SK-N-SH treated with all-trans-retinoic acid at 6 μM for 48 hours (cell line): ENCODE results near the gene BMS1.

Experiments used
- ATAC-seq: fragments of 200-7000 bp; cut with Tn5 transposase; 3 replicates; pipeline ENCODE4 v1.9.1; 2020; ENCODE audit warnings: mild to moderate bottlenecking, moderate library complexity
- ARNTL ChIP-seq: fragments of 450-650 bp; formaldehyde crosslinking; IDR thresholded peaks from 2 replicates; pipeline ENCODE4 v1.5.0; 2020; ENCODE audit warnings: low read depth, mild to moderate bottlenecking, moderate library complexity, borderline replicate concordance
- CSDC2 ChIP-seq: fragments of 250-450 bp; sonication (Bioruptor Pico); IDR thresholded peaks from 2 replicates; pipeline ENCODE4 v1.5.0; 2020; ENCODE audit warnings: mild to moderate bottlenecking, moderate library complexity
- ESRRG ChIP-seq: fragments of 250-450 bp; sonication (Bioruptor Pico); IDR thresholded peaks from 2 replicates; pipeline ENCODE4 v1.6.1; 2021; ENCODE audit warnings: mild to moderate bottlenecking
- GLIS3 ChIP-seq: fragments of 250-450 bp; sonication (Bioruptor Pico); IDR thresholded peaks from 2 replicates; pipeline ENCODE4 v1.5.0; 2020; ENCODE audit warnings: mild to moderate bottlenecking, moderate library complexity
- ISL1 ChIP-seq: fragments of 250-450 bp; sonication (Bioruptor Pico); IDR thresholded peaks from 2 replicates; pipeline ENCODE4 v2.1.2; 2022; ENCODE audit warnings: mild to moderate bottlenecking, moderate library complexity
- OSR1 ChIP-seq: fragments of 250-450 bp; sonication (Bioruptor Pico); IDR thresholded peaks from 2 replicates; pipeline ENCODE4 v1.8.0; 2022; ENCODE audit warnings: moderate library complexity, mild to moderate bottlenecking, inconsistent platforms
- PPARA ChIP-seq: fragments of 250-450 bp; sonication (Bioruptor Pico); IDR thresholded peaks from 2 replicates; pipeline ENCODE4 v1.5.0; 2020; ENCODE audit warnings: mild to moderate bottlenecking, borderline replicate concordance
- RARB ChIP-seq: fragments of 250-450 bp; sonication (Bioruptor Pico); IDR thresholded peaks from 2 replicates; pipeline ENCODE4 v1.8.0; 2021; ENCODE audit warnings: mild to moderate bottlenecking, moderate library complexity
- SNAI2 ChIP-seq: fragments of 250-450 bp; sonication (Bioruptor Pico); IDR thresholded peaks from 2 replicates; pipeline ENCODE4 v1.5.0; 2020; ENCODE audit warnings: mild to moderate bottlenecking, moderate library complexity
- TCF4 ChIP-seq: fragments of 250-450 bp; sonication (Bioruptor Pico); IDR thresholded peaks from 2 replicates; pipeline ENCODE4 v1.8.0; 2021; ENCODE audit warnings: mild to moderate bottlenecking, moderate library complexity, borderline replicate concordance
- TOX ChIP-seq: fragments of 250-450 bp; sonication (Bioruptor Pico); IDR thresholded peaks from 2 replicates; pipeline ENCODE4 v1.8.0; 2021; ENCODE audit warnings: mild to moderate bottlenecking, moderate library complexity, borderline replicate concordance
- ZC3H10 ChIP-seq: fragments of 250-450 bp; sonication (Bioruptor Pico); IDR thresholded peaks from 2 replicates; pipeline ENCODE4 v1.5.1; 2021; ENCODE audit warnings: mild to moderate bottlenecking, moderate library complexity
- ZFP3 ChIP-seq: fragments of 250-450 bp; sonication (Bioruptor Pico); IDR thresholded peaks from 2 replicates; pipeline ENCODE4 v1.5.0; 2020; ENCODE audit warnings: mild to moderate bottlenecking, moderate library complexity
- ZFP30 ChIP-seq: fragments of 450-650 bp; formaldehyde crosslinking; IDR thresholded peaks from 2 replicates; pipeline ENCODE4 v1.5.0; 2022; ENCODE audit warnings: mild to moderate bottlenecking, moderate library complexity
- ZNF565 ChIP-seq: fragments of 450-650 bp; formaldehyde crosslinking; conservative IDR thresholded peaks from 2 replicates; pipeline ENCODE4 v1.5.0; 2020; ENCODE audit warnings: low read depth, mild to moderate bottlenecking, moderate library complexity
- ZNF70 ChIP-seq: fragments of 450-650 bp; formaldehyde crosslinking; IDR thresholded peaks from 2 replicates; pipeline ENCODE4 v1.5.0; 2020; ENCODE audit warnings: mild to moderate bottlenecking, moderate library complexity
- TF ChIP-seq, protein P1 (sequence below): fragments of 250-450 bp; sonication (Bioruptor Pico); IDR thresholded peaks from 2 replicates; pipeline ENCODE4 v1.8.0; 2020; ENCODE audit warnings: mild to moderate bottlenecking, moderate library complexity, borderline replicate concordance
- TF ChIP-seq, protein P2 (sequence below): fragments of 250-450 bp; sonication (Bioruptor Pico); IDR thresholded peaks from 2 replicates; pipeline ENCODE4 v1.5.1; 2021; ENCODE audit warnings: mild to moderate bottlenecking, moderate library complexity
- TF ChIP-seq, protein P3 (sequence below): fragments of 250-450 bp; sonication (Bioruptor Pico); IDR thresholded peaks from 2 replicates; pipeline ENCODE4 v1.5.0; 2020; ENCODE audit warnings: mild to moderate bottlenecking, moderate library complexity
- TF ChIP-seq, protein P4 (sequence below): fragments of 250-450 bp; sonication (Bioruptor Pico); IDR thresholded peaks from 2 replicates; pipeline ENCODE4 v1.5.1; 2020; ENCODE audit warnings: low read depth, mild to moderate bottlenecking, moderate library complexity
- TF ChIP-seq, protein P5 (sequence below): fragments of 250-450 bp; sonication (Bioruptor Pico); IDR thresholded peaks from 2 replicates; pipeline ENCODE4 v1.8.0; 2021; ENCODE audit warnings: low read depth, mild to moderate bottlenecking, moderate library complexity, borderline replicate concordance

Gene BMS1

DNA sequence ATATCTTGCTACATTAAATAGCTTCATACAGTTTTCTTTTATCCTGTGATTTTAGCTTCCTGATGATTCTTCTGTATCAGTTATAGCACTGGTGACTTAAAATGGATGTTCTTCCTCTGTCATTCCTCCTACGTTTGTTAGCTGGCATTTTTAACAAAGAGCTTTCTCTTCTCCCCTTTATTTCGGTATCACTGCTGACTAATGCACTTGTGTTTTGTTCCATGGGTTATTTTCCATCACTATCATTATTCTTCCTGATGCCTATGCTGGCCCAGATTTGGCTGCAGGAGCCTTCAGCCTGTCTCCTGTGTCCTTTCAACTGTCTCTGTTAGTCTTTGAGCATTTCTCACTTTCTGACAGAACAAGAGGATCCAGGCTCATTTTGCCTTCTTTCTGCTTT is 13.1 kb downstream of the BMS1 start:
- no peak for ATAC-seq
- TF ChIP-seq GLIS3 (CRISPR knock-in tag), result no peak
- TF ChIP-seq RARB (CRISPR knock-in tag), result no peak
- no peak for TF ChIP-seq TOX (CRISPR knock-in tag)
- no peak for TF ChIP-seq ZFP30 (CRISPR knock-in tag)
- TF ChIP-seq ZC3H10 (CRISPR knock-in tag), result no peak
- no peak for TF ChIP-seq ZNF70 (CRISPR knock-in tag)
- TF ChIP-seq ARNTL (CRISPR knock-in tag), result no peak
- TF ChIP-seq CSDC2 (CRISPR knock-in tag), result no peak
- TF ChIP-seq TCF4 (CRISPR knock-in tag), result no peak
- TF ChIP-seq PPARA (CRISPR knock-in tag), result no peak
- TF ChIP-seq, protein P1, sequence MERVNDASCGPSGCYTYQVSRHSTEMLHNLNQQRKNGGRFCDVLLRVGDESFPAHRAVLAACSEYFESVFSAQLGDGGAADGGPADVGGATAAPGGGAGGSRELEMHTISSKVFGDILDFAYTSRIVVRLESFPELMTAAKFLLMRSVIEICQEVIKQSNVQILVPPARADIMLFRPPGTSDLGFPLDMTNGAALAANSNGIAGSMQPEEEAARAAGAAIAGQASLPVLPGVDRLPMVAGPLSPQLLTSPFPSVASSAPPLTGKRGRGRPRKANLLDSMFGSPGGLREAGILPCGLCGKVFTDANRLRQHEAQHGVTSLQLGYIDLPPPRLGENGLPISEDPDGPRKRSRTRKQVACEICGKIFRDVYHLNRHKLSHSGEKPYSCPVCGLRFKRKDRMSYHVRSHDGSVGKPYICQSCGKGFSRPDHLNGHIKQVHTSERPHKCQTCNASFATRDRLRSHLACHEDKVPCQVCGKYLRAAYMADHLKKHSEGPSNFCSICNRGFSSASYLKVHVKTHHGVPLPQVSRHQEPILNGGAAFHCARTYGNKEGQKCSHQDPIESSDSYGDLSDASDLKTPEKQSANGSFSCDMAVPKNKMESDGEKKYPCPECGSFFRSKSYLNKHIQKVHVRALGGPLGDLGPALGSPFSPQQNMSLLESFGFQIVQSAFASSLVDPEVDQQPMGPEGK (CRISPR knock-in tag), result no peak
- TF ChIP-seq ISL1 (CRISPR knock-in tag), result no peak
- TF ChIP-seq SNAI2 (CRISPR knock-in tag), result no peak
- TF ChIP-seq, protein P2, sequence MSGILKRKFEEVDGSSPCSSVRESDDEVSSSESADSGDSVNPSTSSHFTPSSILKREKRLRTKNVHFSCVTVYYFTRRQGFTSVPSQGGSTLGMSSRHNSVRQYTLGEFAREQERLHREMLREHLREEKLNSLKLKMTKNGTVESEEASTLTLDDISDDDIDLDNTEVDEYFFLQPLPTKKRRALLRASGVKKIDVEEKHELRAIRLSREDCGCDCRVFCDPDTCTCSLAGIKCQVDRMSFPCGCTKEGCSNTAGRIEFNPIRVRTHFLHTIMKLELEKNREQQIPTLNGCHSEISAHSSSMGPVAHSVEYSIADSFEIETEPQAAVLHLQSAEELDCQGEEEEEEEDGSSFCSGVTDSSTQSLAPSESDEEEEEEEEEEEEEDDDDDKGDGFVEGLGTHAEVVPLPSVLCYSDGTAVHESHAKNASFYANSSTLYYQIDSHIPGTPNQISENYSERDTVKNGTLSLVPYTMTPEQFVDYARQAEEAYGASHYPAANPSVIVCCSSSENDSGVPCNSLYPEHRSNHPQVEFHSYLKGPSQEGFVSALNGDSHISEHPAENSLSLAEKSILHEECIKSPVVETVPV (CRISPR knock-in tag), result no peak
- TF ChIP-seq, protein P3, sequence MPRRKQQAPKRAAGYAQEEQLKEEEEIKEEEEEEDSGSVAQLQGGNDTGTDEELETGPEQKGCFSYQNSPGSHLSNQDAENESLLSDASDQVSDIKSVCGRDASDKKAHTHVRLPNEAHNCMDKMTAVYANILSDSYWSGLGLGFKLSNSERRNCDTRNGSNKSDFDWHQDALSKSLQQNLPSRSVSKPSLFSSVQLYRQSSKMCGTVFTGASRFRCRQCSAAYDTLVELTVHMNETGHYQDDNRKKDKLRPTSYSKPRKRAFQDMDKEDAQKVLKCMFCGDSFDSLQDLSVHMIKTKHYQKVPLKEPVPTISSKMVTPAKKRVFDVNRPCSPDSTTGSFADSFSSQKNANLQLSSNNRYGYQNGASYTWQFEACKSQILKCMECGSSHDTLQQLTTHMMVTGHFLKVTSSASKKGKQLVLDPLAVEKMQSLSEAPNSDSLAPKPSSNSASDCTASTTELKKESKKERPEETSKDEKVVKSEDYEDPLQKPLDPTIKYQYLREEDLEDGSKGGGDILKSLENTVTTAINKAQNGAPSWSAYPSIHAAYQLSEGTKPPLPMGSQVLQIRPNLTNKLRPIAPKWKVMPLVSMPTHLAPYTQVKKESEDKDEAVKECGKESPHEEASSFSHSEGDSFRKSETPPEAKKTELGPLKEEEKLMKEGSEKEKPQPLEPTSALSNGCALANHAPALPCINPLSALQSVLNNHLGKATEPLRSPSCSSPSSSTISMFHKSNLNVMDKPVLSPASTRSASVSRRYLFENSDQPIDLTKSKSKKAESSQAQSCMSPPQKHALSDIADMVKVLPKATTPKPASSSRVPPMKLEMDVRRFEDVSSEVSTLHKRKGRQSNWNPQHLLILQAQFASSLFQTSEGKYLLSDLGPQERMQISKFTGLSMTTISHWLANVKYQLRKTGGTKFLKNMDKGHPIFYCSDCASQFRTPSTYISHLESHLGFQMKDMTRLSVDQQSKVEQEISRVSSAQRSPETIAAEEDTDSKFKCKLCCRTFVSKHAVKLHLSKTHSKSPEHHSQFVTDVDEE, result no peak
- TF ChIP-seq OSR1, result no peak
- no peak for TF ChIP-seq ESRRG (CRISPR knock-in tag)
- TF ChIP-seq ZNF565 (CRISPR knock-in tag), result no peak
- TF ChIP-seq, protein P4, sequence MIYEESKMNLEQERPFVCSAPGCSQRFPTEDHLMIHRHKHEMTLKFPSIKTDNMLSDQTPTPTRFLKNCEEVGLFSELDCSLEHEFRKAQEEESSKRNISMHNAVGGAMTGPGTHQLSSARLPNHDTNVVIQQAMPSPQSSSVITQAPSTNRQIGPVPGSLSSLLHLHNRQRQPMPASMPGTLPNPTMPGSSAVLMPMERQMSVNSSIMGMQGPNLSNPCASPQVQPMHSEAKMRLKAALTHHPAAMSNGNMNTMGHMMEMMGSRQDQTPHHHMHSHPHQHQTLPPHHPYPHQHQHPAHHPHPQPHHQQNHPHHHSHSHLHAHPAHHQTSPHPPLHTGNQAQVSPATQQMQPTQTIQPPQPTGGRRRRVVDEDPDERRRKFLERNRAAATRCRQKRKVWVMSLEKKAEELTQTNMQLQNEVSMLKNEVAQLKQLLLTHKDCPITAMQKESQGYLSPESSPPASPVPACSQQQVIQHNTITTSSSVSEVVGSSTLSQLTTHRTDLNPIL, result no peak

DNA sequence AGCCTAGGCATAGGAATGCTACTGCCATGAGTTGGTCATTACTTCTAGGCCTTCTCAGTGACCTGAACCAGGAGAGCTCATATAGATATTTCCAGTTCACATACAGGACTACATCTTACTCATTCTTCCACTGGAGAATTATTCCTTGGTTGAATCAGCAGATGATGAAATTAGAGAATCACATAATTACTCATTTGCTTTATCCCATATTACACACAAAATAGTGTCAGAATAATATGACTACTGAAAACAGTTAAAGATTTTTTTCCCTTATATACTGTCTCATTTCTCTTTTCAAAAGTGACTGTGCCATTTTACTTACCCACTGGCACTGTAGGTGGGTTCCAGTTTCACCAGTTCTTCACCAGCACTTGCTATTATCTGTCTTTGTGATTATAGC is 18.5 kb downstream of the BMS1 start:
- TF ChIP-seq ISL1 (CRISPR knock-in tag) (no peak), SNAI2 (CRISPR knock-in tag) (no peak), ESRRG (CRISPR knock-in tag) (no peak), CSDC2 (CRISPR knock-in tag) (no peak), ZNF565 (CRISPR knock-in tag) (no peak), ZFP3 (CRISPR knock-in tag) (no peak), RARB (CRISPR knock-in tag) (no peak), ZFP30 (CRISPR knock-in tag) (no peak), TCF4 (CRISPR knock-in tag) (no peak), OSR1 (no peak), ARNTL (CRISPR knock-in tag) (no peak)
- TF ChIP-seq, protein P1 (CRISPR knock-in tag), result no peak
- TF ChIP-seq, protein P4, result no peak
- TF ChIP-seq, protein P3, result no peak
- TF ChIP-seq, protein P5, sequence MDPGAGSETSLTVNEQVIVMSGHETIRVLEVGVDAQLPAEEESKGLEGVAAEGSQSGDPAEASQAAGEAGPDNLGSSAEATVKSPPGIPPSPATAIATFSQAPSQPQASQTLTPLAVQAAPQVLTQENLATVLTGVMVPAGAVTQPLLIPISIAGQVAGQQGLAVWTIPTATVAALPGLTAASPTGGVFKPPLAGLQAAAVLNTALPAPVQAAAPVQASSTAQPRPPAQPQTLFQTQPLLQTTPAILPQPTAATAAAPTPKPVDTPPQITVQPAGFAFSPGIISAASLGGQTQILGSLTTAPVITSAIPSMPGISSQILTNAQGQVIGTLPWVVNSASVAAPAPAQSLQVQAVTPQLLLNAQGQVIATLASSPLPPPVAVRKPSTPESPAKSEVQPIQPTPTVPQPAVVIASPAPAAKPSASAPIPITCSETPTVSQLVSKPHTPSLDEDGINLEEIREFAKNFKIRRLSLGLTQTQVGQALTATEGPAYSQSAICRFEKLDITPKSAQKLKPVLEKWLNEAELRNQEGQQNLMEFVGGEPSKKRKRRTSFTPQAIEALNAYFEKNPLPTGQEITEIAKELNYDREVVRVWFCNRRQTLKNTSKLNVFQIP (CRISPR knock-in tag), result no peak
- TF ChIP-seq, protein P2 (CRISPR knock-in tag), result no peak
- TF ChIP-seq, all 23 proteins: peak for 0
- no peak for ATAC-seq
